ENCODE measurements around the gene NFATC1.
"Not testable (repeated sequence)": the region's sequence is repeated elsewhere in the genome, so short reads cannot be mapped to it uniquely, and the experiment has no call there.

Gene NFATC1

DNA sequence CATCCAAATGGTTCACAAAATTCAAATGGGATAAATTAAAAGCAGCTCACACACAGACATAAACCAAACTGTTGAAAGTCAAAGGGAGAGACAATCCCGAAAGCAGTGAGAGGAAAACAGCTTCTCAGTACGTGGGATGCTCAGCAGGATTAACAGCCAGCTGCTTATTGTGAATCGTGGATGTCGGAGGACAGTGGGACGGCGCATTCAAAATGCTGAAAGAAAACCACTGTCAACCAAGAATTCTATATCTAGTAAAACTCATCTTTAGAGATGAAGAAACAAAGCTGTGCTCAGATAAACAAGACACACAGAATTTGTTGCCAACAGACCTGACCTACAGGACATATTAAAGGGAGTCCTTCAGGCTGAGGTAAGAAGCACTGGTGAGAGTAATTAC is 102.9 kb downstream of the NFATC1 start:
- no peak for TF ChIP-seq CTCF (IDR thresholded peaks at IDR 0.05; ENCODE audit: control insufficient read depth, extremely low read depth, insufficient read depth)
- H3K4me3 ChIP-seq (ENCODE audit: low read depth, low read length) = no peak overlapping the region
- DNase-seq (ENCODE audit: low read depth) = no peak

- DNase-seq (ENCODE audit: low read depth) = no peak
- no peak for TF ChIP-seq CTCF (IDR thresholded peaks at IDR 0.05; ENCODE audit: control insufficient read depth, extremely low read depth, insufficient read depth)
- H3K4me3 ChIP-seq (ENCODE audit: low read depth, low read length) = no peak overlapping the region
These were observed 105.3 kb downstream of the NFATC1 start for GRCh38 chr18:79501006-79501405.

DNA sequence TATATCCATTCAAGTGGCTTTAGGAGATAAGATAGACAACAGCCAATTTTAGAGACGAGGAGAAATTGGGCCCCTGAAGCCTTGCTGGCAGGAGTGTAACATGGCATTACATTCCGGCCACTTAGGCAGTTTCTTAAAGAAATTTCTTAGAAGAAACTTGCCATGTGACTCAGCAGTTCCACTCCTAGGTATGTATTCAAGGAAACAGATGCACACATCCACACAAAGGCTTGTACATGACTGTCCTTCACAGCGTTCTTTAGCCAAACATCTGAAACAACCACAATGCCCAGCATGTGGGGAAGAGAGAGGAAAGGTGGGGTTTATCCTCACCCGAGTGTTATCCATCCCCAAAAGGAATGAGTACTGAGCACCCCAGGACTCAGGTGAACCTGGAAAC is 107.1 kb downstream of the NFATC1 start:
- no peak overlapping the region for H3K4me3 ChIP-seq (ENCODE audit: low read depth, low read length)
- TF ChIP-seq CTCF (IDR thresholded peaks at IDR 0.05; ENCODE audit: control insufficient read depth, extremely low read depth, insufficient read depth) = no peak
- DNase-seq (ENCODE audit: low read depth) = no peak

- no peak for TF ChIP-seq CTCF (IDR thresholded peaks at IDR 0.05; ENCODE audit: control insufficient read depth, extremely low read depth, insufficient read depth)
- no peak overlapping the region for H3K4me3 ChIP-seq (ENCODE audit: low read depth, low read length)
- DNase-seq (ENCODE audit: low read depth) = no peak
These were observed 107.7 kb downstream of the NFATC1 start for GRCh38 chr18:79503406-79503805.

DNA sequence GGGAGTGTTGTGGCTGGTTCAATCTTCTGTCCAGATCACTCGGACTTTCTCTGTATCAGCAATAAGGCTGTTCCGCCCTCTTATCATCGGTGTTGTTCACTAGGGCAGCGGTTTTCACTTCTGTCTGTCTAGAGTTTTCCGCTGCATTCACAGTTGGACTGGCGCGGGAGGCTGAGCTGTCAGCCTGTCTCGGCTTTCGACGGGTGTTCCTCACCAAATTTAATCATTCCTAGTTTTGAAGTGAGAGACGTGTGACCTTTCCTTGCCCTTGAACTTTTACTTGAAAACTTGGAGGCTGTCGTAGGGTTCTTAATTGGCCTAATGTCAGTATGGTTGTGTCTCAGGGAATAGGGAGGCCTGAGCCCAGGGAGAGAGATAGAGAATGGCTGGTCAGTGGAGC is 108.3 kb downstream of the NFATC1 start:
- no peak for DNase-seq (ENCODE audit: low read depth)
- no peak overlapping the region for H3K4me3 ChIP-seq (ENCODE audit: low read depth, low read length)
- TF ChIP-seq CTCF (IDR thresholded peaks at IDR 0.05; ENCODE audit: control insufficient read depth, extremely low read depth, insufficient read depth) = no peak

DNA sequence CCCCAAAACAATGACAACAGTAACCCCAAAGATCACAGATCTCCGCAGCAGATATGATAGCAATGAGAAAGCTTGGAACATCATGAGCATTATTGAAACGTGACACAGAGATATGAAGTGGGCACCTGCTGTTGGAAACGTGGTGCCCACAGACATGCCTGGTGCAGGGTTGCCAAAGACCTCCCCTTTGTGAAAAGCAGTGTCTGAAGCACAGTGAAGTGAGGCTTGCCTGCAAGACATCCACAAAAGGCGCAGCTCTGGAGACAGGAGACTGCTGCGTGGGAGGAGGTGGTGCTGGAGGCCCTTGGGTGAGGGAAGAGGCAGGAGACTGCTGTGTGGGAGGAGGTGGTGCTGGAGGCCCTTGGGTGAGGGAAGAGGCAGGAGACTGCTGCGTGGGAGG is 108.8 kb downstream of the NFATC1 start:
- not testable (repeated sequence) for H3K4me3 ChIP-seq (ENCODE audit: low read depth, low read length); DNase-seq (ENCODE audit: low read depth)

DNA sequence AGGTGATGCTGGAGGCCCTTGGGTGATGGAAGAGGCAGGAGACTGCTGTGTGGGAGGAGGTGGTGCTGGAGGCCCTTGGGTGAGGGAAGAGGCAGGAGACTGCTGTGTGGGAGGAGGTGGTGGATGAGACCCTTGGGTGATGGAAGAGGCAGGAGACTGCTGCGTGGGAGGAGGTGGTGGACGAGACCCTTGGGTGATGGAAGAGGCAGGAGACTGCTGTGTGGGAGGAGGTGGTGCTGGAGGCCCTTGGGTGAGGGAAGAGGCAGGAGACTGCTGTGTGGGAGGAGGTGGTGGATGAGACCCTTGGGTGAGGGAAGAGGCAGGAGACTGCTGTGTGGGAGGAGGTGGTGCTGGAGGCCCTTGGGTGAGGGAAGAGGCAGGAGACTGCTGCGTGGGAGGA is 109.7 kb downstream of the NFATC1 start:
- not testable (repeated sequence) for H3K4me3 ChIP-seq (ENCODE audit: low read depth, low read length); DNase-seq (ENCODE audit: low read depth)

- no peak for TF ChIP-seq CTCF (IDR thresholded peaks at IDR 0.05; ENCODE audit: control insufficient read depth, extremely low read depth, insufficient read depth)
- no peak overlapping the region for H3K4me3 ChIP-seq (ENCODE audit: low read depth, low read length)
- no peak for DNase-seq (ENCODE audit: low read depth)
These were observed 110.7 kb downstream of the NFATC1 start for GRCh38 chr18:79506191-79507075.
